GM12873 (cell line): ENCODE data around the gene CDHR5.

ENCODE experiments used
- CTCF ChIP-seq: IDR thresholded peaks from 2 replicates; pipeline ENCODE4 v1.5.1; 2012; ENCODE audit warnings: low read depth, mild to moderate bottlenecking, moderate library complexity, low read length, control low read depth; ENCODE audit not compliant: insufficient read depth; ENCODE audit errors: missing control alignments

CDHR5 gene

GRCh38 chr11:592501-592900, 32.3 kb downstream of the CDHR5 start:
- TF ChIP-seq CTCF = no peak

- no peak for TF ChIP-seq CTCF
Observed at GRCh38 chr11:590997-591396, 33.8 kb downstream of the CDHR5 start.

- TF ChIP-seq CTCF = no peak
Observed at GRCh38 chr11:589798-590197, 35.0 kb downstream of the CDHR5 start.

GRCh38 chr11:587978-588380, 36.8 kb downstream of the CDHR5 start:
- TF ChIP-seq CTCF = no peak

GRCh38 chr11:587546-587945, 37.2 kb downstream of the CDHR5 start:
- no peak for TF ChIP-seq CTCF

GRCh38 chr11:586376-587316, 38.1 kb downstream of the CDHR5 start:
- TF ChIP-seq CTCF = no peak

GRCh38 chr11:584287-584686, 40.5 kb downstream of the CDHR5 start:
- no peak for TF ChIP-seq CTCF
